Right renal pelvis (tissue), 4 donors: ENCODE measurements around the gene HOXC13. TPM values are rescaled to one million over a fixed set of nuclear protein-coding genes. Genes with fewer than 3 reads are reported as not detected.

ENCODE experiments used
- DNase-seq, 4 donors: peaks; one replicate each; pipeline ENCODE4 v3.0.0-alpha.2; 2013; ENCODE audit warnings: low read depth in 4 of 4, low spot score in 3 of 4, missing footprints in 1 of 4
- polyA plus RNA-seq, 4 donors: library from polyadenylated mRNA; unstranded; fragments of 120-200 nt; gene quantifications; one replicate each; pipeline ENCODE4 v1.2.1, GENCODE V29; 2013; ENCODE audit not compliant: insufficient read length in 4 of 4

The HOXC13 gene
- polyA plus RNA-seq, 4 donors, result not detected

DNA sequence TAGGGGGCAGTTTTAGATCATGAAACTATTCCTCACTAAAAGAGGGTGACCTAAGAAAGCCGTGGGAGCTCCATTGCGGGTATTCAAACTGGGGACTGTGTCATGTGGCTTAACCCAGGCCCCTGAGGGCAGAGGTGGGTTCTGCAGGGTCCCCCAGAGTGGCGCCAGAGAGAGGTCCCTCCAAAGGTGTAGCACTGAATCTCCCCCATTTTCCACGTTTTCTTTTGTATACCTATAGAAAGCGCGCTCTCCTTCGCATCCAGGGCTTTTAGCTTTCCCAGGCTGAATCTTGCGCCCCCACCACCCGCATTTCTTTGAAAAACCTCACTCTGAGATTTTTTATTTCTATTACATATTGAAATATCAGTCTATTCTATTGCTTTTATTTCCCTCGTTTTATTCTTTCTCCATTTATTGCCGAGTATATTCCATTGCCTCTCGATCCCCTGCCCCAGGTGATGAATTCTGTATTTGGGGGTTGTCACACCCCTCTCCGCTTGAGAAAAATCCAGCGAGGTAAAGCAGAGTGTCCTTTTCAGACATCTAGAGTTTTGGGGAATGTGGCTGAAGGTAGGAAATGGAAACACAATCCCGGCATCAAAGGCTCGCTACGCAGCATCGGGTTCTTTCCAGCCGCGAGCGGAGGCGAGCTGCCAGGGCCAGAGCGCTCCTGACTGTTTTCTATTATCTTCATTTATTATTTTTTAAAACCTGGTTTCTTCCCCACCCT is 870 bp upstream of the HOXC13 start:
- DNase-seq, result no peak

DNA sequence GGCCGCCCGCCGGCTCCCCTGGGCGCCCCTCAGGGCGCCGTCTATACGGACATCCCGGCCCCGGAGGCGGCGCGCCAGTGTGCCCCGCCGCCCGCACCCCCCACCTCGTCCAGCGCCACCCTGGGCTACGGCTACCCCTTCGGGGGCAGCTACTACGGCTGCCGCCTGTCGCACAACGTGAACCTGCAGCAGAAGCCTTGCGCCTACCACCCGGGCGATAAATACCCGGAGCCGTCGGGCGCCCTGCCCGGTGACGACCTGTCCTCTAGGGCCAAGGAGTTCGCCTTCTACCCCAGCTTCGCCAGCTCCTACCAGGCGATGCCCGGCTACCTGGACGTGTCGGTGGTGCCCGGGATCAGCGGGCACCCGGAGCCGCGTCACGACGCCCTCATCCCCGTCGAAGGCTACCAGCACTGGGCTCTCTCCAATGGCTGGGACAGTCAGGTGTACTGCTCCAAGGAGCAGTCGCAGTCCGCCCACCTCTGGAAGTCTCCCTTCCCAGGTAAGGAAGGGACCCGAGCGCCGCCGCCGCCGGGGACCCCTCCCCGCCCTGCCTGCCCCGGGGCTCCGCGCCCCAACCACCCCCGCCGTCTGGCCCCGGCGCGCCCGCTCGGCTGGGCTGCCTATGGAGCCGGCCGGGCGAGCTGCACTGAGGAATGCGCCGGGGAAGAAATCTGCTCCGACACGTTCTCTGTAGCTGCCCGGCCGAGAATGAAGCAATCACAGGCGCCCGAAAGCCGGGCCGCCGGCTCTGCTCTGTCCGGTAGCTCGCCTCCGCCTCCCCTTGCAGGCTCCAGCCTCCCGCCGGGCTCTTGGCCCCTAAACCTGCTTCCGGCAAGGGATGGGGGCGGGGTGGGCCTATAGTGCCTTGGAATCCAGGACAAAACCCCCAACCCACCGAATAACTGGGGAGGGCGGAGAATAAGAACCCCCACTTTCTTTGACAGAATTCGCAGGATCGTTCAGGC is 794 bp downstream of the HOXC13 start:
- DNase-seq, result no peak

DNA sequence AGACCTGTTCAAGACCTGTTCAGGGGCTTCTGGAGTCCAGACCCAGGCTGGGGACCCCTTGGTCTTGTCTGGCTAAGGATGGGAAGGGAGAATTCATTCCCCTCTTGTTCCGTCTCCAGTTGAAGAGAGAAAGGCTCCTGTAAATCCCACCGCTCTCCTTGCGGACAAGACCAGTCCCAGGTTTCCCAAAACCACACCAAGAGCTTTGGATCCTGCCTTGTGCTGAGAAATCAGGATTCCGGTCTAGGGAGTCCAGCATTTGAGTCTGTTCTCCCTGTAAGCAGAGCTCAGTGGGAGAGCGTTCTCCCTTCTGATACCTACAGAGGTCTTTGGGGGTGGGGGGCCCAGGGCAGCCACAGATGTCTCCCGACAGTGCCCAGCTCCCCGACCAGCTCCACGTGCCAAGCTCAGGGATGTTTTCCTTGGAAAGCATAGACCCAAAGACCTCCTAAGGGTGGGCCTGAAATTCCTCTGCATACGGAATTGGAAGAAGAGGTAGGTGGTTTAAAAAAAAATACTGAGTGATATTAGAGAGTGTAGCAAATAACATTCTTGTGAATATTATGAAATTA is 1.9 kb downstream of the HOXC13 start:
- no peak for DNase-seq

DNA sequence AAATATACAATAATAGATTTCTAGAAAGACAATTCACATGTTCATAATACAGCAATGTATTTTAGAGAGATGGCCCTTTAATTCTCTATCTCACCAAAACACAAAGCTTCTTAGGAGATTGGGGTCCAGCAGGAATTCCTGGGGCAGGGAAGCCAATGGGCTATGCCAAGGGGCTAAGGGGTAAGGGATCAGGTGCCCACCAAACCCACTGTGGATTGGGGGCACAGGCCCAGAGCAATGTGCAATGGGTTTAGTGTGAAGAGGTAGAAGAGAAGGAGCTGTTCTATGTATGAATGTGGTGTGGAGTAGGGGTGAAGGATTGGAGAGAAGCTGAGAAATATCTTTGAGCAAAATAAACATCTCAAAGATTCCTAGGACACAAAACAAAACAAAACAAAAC is 2.6 kb downstream of the HOXC13 start:
- no peak for DNase-seq

DNA sequence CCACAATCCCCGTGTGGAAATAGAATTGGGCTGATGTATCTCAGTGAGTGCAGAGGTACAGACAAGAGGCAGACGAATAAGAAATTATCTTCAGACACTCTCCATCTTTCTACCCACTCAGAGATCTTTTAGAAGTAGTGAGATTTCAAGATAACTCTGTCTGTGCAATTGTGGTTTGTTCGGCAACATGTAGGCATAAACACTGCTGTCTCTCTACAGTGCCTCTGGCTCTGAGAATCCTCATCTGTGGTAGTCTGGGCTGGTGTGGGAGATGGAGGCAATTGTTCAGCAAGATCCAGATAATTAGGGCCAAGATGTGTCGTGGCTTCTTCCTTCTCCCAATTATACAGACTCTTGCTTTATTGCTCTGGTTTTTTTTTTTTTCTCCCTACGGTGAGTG is 3.1 kb downstream of the HOXC13 start:
- no peak for DNase-seq

DNA sequence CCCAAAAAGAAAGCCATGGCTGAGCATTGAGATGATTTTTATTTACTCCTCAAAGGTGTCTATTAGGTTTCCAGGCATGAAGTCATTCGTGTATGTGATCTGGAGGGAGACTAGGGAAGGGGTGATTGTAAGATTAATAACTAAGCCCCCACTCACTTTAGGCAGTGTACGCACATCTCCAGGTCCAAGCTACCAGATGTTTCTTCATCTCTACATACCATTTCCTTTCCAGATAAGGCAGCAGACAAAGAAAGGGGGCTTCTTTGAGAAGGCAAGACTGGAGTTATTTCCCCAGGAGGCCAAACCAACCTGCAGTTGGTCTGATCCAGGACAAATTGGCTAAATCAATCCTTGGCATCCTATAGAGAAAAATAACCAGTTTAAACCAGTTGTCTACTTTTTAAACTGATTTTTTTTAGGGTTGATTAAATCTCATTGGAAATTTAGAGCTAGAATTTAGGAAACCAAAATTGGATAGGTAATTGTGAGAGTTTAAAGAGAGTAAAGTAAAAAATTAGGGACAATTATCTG is 3.9 kb downstream of the HOXC13 start:
- no peak for DNase-seq

DNA sequence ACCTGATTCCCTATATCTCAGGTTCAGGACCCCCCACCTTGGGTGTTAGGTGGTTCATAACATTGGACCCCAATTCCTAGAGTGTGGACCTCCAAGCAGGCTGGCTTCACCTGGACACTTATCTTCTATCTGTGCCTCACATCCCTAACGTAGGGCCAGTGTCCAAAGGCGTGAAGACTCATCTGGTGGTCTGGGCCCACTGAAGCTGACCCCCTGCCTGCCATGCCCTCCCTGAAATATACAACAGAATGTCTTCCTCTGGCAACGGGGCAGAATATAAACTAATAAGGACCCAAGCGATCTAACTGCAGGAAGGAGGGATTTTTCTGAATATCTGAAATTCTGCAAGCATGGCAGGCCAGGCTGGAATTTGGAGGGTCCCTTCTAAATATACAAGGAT is 5.6 kb downstream of the HOXC13 start:
- DNase-seq, result no peak

DNA sequence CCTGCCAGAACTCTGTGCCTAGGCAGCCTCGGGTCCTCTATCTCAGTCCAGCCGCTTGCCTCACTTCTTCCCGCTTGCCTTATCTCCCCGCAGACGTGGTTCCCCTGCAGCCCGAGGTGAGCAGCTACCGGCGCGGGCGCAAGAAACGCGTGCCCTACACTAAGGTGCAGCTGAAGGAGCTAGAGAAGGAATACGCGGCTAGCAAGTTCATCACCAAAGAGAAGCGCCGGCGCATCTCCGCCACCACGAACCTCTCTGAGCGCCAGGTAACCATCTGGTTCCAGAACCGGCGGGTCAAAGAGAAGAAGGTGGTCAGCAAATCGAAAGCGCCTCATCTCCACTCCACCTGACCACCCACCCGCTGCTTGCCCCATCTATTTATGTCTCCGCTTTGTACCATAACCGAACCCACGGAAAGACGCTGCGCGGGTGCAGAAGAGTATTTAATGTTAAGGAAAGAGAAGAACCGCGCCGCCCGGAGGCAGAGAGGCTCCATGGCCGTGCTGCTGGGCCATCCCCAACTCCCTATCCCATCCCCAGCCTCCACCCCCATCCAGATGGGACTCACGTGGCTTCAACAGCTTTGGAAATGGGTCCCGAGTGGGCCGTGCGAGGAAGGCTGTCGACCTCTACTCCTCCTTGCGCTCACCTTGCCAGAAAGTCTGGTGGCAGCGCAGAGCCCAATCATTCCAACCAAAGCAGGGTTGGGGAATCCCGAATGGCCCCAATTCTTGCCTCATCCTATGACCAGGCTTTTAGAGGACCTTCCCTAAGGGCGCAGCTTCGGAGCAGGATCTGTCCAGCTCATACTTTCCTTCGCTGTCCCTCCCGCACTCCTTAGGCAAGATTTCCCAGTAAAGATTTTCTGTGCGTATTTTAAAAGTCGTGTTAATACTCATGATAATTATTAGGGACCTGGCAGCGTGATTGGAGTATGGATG is 6.5 kb downstream of the HOXC13 start:
- DNase-seq, result no peak

DNA sequence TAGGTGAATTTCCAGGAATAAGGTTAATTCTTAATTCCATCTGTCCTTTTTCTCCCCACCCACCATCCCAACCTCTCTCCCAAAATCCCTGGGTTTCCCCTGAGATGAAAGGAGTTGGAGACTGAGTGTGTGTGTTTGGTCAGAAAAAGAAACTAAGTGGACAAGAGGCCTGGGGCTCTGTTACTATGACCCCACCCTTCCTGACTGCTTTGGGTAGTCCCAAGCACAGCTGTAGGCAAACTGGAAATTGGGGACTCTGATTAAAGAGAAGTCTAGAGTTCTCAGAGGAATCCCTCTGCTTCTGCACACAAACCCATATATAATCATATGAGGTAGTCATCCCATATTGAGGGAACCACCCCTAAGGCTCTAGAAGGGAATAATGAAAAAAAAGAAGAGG is 9.1 kb downstream of the HOXC13 start:
- DNase-seq, result no peak

DNA sequence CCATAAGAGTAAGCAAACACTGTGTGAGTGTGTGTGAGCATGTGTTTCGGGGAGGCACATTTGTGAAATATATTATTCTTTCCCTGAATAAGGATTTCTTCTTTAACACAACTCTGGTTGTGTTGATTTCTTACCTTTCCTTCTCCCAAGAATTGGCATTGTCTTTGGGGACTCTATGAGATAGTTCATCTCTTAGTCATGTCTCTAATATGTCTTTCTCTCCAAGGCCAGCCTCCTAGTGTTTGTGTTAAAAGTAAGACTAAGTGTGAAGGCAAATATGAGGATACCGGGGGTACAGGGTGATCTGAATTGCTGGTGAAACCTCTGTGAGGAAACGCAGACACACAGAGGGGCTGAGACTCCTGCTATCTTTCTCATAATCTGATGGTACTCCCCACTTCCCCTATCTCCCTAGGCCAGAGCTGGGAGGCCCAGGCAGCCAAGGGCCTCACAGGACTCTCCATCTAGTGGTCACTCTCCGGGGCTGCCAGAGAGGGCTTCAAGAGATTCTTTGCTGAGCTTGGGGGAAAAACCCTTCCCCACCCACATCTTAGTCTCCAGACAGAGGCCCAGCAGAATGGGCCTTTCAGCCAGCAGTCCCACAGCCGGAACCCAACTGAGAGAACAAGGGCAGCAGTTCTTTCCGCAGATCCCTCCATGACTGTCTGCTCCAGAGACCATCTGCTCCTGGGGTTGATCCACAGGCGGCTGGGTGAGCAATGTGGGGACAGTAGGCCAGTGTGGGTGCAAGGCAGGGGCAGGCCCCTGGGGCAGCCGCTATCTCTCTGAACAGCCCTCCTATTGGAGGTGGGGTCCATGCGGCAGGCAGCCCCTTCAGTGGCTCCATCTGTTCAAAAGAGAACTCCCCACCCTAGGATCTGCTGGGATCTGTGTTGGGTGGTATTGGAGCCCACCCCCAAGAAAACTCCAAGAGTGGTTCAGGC is 10.3 kb downstream of the HOXC13 start:
- no peak for DNase-seq

DNA sequence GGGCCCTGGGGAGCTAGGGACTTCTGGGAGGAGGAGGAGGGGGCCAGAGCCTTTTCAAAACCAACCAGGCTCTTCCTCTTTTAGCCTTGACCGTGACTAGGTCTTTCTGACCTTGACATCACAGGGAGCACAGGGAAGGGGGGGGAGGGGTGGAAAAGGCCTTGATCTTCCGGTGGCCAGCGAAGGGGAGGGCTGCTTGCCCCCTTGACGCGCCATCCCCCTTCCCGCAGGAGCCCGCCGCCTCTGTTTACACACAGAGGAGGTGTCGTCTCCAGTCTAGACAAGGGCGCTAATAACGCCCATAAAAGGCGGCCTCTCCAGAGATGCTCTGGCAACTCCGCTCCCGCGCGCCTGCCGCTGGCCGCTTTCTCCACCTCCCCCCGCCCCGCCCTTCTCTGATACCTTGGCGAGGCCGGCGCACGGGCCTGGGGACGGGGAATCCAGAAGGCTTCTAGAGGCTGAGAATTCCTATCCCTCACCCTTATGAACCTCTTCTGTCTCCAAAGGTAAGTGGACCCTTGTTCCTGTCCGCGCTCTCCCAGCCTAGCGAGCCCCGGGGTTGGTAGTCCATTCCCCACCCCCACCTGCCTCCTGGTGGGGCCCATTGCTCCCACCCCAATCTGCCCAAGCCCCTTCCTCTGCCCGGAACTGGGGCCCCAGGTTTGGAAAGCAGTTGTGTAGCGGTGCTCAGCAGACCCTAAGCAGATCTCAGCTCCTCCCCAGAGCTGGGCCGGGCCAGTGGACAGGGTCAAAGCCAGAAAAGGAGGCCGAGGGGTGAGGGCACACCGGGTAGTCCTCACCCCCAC is 11.2 kb downstream of the HOXC13 start:
- no peak for DNase-seq

DNA sequence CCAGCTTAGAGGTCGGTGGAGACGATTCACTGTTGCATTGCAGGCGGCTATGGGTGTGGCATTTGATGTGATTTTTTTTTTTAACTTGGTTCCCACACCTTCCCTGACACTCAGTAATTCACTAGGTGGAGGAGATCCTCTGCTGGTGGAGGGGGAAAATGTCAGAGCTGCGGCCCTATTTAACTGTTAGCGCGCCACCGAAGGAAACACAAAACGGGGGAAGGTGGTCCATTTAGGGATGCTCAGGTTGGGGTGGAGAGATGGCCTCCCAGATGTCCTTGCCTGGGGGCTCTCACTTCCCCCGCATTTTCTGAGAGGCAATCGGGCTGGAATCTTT is 11.8 kb downstream of the HOXC13 start:
- DNase-seq, result no peak

DNA sequence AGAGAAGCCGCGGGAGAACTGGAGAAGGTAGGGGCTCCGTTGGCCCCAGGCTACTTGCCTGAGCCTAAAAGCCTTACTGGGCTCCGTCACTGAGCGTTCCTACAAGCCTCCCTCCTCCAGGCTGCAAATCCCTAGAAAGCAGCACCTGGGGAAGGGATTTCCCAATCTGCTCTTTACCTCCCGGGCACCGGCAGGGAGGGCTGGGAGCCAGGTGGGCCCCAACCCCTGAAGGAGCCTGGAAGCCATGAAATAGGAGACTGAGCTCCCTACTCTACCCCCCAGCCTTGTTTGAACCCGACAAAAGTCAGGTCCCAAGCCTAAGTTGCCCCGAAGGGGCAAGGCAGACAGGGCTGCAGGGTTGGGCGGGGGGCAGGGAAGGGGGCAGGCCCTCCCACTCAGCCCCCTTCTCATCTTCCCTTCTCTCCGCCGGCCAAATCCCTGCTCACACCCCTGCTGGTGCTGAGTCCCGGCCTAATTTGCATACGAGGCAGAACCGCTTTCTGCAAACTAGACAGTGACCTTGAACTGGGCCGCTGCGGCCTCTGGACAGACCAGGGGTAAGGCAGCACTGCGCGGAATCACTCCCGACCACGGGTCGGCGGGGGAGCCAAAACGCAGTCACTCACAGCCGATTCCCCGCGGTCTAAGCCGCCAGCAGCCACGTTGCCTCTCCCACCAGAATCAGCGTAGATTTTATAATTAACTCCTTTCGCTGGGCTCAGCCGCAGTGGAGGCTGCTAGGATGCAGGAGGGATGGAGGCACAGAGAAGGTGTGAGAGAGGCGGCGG is 12.4 kb downstream of the HOXC13 start:
- DNase-seq, result no peak

DNA sequence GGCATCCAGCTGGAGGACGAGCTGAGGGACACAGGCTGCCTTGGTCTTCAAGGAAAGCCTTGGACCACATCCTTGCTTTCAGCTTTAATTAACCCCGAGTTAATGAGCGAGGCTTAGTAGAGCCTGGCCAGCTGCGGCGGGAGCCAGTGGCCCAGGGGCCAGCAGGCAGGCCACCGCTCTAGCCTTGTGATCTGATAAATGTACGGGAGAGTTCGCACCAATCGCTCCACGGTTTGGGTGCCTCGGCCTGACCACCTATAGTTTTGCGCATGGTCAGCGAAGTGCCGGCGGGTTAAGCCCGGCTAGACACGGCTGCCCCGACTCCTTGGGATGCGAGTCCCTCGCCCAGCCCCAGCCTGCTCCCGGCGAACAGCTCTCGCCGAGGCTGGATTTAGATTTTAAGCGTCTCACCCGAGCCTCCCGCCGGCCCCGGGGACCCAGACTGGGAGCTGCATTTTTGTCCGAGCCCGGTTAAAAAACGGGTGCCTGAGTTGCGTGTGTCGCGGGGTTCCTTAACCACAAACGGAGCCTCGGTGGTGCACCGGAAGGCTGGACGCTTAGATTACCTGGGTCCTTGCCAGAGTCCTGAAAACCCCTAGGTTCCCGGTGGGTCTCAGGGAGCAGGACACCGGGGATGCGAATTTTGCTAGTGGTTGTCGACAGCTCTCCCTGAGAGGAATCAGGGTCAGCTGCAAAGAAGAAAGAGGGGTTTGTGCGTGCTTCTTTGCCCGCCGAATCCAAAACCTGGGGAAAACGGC is 13.1 kb downstream of the HOXC13 start:
- no peak for DNase-seq

DNA sequence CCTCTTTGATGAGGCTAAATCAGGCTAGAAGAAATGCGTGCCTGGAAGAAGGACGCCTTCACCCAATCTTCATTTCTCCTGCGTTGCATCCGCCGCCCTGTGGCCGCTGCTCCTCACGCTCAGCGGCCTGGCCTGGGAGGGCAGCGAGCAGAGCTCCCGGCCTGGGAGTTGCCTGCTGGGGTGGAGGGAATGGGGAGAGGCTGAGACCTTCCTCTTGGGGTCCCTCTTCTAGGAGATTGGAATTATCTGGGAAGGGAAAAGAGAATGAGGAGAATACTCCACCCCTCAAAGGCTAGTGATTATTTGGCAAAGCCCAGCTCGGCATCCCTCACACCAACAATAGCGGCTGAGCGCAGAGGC is 13.7 kb downstream of the HOXC13 start:
- no peak for DNase-seq

DNA sequence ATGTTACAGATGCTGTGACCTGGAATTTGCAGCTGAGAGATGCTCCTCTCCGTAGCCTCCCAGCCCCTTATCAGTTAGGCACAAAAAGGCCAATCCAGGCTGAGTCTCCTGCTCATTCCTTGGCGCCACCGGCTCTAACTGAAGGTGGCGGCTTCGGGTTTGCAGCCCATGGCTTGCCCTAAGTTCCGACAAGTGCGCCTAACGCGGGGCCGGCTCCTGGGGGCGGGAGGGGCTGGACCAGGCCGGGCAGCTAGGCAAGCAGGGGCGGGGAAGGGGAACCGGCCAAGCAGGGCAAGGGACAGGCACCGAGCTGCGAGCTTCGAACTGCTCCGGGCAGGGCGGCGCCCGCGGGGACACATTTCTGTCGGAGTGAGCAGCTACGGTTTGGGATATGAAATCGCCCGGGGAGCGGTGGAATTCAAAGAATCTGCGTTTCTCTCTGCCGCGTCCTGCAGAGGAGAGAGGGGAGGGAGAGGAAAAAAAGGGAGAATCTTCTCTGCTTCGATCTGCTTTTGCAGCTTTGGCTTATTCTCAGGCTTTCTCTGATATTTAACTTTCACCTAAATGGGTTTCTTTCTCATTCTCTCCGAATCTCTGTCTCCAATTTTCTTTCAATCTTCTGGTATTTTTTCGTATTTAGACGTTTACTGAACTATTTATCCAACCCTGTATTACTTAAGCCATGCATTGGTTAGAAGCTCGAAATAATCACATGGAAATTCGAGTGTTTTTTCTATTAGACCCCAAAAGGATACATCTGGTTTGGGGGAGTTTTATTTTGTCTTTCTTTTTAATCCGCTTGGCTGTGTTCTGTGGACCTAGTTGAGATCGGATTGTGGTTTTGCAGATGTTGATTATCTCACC is 14.5 kb downstream of the HOXC13 start:
- no peak for DNase-seq
